ENCODE measurements around the gene PRM1.
"Not testable (repeated sequence)": the region's sequence is repeated elsewhere in the genome, so short reads cannot be mapped to it uniquely, and the experiment has no call there.

Gene PRM1

DNA sequence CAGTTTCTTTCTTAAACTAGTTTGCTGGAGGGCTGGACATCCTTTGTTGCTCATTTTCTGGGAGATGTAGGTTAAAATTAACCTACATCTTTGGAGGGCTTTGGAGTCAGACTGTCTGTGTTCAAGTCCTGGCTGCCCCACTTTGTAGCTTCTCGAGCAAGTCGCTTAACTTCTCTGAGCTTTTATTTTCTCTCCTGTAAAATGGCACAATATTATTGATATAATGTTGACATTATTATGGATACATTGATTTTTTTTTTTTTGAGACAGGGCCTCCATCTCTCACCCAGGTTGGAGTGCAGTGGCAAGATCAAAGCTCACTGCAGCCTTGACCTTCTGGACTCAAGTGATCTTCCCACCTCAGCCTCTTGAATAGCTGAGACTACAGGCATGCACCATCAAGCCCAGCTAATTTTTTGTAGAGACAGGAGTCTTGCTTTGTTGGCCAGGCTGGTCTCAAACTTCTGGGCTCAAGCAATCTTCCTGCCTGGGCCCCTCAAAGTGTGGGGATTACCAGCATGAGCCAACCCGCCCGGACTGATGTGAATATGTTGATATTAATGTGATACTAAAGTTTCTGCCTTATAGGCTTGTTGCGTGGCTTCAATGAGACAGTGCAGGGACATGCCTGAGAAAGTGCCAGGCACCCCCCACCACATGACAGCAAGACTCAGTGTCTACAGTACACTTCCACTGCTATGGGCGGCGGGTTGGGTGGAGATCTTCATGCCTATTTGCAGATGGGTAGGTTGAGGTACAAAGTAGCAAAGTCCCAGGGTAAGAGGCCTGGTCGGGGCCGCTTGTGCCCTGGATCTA, 32.6 kb upstream of the PRM1 start:
- DNase-seq, result no peak

DNA sequence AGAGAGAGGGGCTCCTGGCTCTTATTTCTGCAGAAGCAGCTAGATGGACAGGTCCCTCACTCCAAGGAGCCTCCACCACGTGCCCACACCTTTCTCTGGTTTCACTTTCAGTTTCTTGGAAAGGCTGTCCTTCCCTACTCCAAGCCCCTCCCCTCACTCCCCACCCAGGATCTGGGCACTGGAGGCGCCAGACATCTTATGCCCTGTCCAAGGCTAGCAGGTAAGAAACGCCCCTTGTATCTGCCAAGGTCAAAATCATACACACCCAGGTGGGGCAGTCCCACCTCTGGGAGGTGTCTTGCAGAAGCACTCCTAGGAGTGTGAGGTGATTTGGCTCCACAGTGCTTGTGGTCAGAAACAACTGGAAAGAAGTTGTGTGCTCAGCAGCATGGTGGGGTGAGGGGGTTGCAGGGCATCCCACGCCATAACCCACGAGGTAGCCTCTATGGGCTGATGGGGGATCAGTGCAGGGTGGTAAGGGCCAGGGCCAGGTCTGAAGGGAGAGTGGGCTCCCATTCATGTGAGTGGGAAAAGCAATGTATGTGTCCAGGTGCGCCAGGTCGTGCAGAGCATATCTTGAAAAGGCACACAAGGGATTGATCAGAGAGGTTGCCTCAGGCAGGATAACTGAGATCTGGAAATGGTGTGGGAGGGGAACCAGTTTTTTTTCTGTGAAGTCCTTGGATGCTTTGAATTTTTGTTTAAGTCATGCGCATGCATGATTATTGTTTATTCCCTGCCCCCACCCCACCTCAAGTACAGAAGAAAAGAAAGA, 31.8 kb upstream of the PRM1 start:
- no peak for DNase-seq

DNA sequence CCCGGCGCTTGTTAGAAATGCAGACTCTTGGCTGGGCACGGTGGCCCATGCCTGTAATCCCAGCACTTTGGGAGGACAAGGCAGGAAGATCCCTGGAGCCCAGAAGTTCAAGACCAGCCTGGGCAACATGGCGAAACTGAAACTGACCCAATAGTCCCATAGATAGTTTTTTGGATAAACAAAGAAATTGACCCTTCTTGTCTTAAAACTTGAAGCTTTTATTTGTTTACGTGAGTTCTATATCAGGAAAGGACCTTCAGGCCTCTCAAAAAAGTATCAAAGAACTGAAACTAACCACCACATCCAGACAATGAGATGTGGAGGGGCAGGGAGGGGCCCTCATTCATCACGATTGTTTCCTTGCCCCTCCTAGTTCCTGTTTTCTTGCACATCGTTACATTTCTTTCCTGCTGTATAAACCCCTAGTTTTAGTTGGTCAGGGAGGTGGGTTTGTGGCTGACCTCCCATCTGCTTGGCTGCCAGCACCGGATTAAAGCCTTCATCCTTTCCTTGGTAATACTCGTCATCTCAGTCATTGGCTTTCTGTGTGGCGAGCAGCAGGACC, 29.9 kb upstream of the PRM1 start:
- no peak for DNase-seq

DNA sequence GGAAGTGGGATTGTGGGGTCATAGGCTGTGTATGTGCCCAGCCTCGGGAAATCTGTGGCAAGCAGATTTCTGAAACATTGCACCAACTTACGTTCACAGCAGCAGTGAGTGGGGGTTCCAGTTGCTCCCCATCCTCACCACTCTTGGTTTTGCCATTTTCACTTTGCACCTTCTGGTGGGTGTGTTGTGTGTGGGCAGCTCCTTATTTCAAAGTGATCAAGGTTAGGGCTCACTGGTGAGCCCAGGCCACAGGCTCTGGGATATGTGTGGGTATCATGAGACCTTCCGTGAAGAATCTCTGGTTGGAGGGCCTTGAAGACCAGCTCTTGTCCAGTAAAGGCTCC, 29.5 kb upstream of the PRM1 start:
- DNase-seq, result no peak

DNA sequence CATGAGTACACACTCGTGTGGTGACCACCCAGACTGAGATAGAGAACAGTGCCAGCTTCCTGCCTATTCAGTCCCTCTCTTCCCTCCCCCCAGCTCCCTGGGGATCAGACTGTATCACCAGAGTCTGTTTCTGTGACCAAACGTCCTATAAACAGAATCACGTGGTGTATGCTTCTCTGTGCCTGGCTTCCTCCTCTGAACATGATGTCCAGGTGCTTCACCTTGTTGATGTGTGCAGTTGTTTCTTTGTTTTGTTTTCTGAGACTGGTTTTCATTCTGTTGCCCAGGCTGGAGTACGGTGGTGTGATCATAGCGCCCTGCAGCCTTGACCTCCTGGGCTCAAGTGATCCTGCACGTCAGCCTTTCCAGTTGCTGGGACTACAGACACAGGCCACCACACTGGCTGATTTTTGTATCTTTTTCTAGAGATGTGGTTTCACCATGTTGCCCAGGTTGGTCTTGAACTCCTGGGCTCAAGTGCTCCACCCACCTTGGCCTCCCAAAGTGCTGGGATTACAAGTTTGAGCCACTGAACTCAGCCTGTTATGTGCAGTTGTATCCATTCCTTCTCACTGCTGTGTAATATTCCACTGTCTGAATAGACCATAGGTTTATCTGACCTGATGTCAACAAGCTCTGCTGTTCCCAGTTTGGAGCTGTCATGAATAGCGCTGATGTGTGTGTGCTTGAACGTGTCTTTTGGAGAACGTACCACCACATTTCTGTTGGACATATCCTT, 28.9 kb upstream of the PRM1 start:
- no peak for DNase-seq

DNA sequence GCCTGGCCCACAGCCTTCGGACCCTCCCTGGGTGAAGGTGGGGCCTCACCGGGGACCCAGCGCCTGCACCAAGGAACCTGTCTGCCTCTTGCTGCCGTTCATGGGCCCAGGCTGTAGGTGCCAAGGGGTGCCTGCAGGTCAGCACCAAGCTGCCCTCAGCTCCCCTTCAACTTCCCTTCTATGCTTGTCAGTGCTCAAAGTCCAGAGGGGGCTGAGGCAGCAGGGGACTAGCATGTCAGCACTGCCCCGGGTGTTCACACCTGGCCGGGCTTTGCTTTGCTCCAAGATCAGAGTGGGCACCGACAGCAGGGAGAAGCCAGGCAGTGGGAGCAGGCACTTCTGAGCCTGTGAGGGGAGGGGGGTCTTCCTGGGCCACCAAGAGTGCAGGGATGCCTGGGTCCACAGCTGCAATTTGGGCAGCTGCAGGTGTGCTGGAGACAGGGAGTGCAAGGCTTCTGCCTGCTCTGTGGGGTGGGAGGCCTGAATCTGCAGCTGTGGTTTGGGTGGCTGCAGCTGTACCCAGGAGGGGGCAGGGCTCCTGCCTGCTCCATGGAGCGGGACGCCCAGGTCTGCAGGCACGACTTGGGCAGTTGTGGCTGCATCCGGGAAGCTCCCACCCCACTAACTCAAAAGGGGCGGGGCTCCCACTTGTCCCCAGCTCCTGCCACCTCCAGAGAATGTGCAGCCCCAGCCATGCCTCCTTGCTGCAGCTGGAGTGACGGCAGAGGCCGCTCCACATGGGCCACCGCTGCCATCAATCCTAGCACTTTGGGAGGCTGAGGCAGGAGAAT, 27.6 kb upstream of the PRM1 start:
- no peak for DNase-seq

DNA sequence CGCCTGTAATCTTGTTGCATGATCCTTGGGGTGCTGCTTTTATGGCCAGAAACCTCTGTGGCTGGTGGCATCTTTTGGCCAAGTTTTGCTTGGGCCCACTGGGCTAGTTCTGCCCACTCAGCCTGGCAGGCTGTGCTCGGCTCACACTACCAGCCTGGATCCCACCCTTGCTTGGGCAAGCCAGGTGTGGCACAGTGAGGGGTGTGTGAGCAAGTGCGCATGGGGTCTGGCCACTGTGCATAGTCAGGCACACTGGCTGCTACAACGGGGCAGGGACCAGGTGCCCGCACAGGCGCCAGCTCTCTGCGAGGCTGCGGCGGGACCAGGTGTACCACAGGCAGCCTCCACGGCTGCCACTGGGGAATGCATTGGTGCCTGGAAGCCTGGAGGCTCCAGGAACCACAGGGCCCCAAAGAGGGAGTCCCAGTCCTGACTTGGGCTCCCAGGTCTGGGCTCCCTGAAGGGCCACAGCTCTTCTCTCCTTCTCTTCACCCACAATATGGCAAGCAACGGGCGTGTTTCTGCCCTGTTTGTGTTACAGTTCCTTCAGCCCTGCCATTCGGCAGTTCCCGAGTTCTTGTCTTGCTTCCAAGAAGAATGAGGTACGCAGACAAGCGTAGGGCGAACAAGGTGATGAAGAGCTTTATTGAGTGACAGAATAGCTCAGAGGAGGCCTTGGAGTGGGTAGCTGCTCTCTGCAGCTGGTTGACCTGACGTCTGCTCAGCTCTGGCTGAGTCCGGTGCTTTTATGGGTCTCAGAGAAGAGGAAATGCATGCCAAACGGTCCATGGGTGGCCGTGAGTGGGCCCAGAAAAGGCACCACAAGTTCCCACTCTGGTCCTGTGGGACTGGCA, 26.7 kb upstream of the PRM1 start:
- no peak for DNase-seq

DNA sequence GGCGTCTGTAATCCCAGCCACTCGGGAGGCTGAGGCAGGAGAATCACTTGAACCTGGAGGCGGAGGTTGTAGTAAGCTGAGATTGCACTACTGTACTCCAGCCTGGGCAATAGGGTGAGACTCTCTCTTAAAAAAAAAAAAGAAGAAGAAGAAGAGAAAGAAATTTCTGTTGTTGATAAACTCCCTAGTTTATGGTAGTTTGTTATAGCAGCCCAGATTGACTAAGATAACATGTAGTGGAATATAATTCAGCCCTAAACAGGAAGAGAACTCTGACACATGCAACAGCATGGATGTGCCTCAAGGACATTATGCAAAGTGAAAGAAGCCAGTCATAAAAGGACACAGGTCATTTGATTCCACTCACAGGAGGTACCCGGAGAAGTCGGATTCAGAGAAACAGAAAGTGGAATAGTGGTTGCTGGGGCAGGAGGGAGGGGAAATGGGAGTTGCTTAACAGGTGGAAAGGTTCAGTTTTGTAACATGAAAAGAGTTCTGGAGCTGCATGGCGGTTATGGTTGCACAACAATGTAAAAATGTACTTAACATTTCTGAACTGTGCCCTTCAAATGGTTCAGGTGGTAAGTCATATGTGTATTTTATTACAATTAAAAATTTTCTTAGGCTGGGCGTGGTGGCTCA, 26.0 kb upstream of the PRM1 start:
- no peak for DNase-seq

DNA sequence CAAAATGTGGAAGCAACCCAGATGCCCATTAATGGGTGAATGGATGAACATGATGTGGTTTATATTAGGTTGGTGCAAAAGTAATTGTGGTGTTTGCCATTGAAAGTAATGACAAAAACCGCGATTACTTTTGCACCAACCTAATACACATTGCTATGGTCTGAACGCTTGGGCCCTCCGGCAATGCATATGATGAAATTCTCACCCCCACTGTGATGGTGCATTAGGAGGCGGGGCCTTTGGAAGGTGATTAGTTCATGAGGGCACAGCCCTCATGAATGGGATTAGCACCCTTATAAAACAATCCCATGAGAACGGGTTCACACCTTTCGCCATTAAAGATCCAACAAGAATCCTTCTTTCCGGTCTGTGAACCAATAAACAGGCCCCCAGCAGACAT, 25.3 kb upstream of the PRM1 start:
- DNase-seq, result no peak

DNA sequence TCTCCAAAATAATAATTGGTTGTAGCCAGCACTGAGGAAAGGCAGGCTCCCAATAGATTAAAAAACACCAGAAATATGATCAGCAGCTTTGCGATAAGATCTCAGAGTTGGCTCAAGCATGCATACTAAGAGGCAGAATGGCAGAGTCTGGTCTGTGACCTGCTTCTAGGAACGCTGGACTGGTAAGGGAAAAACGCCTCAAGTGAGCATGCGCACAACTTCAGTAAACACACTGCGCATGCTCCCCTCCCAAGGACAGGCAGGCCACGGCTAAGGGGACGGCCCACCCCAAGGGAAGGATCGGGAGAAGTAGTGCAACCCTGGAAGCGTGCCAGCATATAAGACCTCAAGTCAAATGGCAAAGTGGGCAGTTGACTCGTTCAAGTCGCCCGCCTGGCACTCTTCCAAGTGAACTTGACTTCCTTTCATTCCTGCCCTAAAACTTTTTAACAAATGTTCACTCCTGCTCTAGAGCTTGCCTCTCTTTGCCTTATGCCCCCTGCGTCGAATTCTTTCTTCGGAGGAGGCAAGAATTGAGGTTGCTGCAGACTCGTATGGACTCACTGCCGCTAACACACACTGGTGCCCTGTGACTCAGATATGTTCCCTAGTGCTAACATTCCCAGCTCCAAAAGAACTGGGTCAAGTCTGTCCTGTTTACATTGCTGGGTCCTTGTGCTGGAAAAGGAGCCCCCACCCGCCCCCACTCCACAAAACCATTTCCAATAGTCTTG, 22.4 kb upstream of the PRM1 start:
- DNase-seq, result no peak

DNA sequence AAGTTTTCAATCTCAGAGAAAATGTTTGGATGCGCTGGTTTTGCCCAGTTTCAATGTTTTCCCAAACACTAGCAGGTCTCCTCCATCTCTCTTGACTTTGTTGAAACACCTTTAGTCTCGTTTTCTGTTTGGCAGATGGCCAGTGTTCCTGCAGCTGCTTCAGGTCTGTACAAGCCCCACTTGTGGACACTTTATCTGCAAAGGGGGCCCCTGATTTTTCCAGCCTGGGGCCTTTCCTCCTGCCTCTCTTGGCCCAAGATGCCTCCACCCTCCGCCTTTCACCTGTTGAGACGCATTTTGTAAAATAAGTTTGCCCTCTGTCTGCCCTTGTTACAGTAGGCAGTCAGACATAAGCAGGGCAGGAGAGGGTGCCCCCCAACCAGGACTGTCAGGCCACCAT, 21.8 kb upstream of the PRM1 start:
- DNase-seq, result no peak

DNA sequence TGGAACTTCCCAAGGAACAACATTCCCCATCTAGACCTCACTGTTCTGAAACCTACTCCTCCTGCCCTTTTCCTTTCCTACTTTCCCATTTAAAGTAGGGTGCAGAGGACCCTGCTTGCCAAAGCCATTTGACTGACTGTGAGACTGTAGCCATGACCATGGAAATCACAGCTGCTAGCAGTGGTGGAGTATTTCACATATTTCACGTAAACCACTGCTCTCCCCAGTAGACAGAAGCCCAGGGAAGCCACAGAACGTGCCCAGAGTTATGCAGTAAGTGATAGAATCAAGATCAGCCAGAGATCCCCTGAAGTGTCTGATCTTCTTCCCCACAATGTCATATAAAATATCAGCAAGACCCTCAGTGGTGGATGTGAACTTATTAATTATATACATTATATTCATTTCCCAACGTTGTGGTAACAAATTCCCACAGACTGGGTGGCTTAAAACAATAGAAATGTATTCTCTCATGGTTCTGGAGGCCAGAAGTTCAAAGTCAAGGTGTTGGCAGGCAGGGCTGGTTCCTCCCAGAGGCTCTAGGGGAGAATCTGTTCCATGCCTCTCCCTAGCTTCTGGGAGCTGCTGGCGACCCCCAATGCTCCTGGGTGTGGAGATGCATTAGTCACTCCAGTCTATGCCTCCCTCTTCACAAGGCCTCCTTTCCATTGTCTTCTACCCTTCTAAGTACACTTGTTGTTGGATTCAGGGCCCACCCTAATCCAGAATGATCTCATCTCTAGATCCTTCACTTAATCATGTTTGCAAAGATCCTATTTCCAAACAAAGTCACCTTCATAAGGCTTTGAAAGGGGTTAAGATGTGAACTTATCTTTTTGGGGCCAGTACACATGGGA, 20.7 kb upstream of the PRM1 start:
- no peak for DNase-seq

DNA sequence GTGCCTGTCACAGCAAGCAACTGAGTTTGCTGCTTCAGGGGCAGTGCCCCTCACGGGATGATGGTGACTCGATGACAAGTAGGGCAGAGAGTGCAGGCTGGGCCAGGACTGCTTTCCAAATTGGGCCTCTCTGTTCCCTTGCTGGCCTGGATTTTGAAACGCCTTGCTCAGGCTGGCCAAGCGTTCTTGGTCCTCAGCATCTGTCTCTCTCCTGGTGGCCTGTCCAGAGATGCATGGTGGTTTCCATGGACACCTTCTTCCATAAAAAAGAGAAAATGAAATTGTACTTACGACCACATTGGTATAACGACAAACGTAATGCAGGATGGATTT, 19.4 kb upstream of the PRM1 start:
- DNase-seq, result no peak

DNA sequence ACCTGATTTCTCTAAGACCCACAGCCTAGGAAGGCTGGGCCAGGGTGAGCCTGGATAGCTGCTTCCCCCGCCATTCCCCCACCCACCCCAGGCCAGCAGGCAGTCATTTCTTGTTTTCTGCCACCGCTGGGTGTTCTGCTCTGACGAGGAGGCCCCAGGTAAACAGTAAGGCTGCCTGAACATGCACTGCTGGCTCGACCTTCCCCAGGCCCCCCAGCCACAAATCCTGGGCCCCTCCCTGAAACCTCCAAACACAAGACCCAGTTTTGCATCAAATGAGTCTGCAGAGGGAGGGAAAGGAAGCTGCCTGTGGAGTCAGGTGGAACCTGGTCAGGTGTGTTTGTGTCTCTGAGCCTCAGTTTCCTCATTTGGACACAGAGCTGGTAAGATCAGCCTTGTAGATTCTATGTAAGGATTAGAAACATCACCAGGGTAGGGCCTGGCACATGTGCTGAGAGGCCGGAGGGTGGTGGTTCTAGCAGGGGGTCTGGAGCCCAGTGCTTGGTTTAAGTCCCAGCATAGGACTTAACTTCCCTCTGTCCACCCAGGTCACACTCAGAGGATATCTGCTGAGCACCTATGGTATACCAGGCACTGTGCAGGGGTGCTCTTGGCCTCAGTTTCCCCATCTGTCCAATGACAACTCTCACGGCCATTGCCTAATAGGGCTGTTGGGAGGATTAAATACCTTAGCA, 18.9 kb upstream of the PRM1 start:
- DNase-seq, result no peak

DNA sequence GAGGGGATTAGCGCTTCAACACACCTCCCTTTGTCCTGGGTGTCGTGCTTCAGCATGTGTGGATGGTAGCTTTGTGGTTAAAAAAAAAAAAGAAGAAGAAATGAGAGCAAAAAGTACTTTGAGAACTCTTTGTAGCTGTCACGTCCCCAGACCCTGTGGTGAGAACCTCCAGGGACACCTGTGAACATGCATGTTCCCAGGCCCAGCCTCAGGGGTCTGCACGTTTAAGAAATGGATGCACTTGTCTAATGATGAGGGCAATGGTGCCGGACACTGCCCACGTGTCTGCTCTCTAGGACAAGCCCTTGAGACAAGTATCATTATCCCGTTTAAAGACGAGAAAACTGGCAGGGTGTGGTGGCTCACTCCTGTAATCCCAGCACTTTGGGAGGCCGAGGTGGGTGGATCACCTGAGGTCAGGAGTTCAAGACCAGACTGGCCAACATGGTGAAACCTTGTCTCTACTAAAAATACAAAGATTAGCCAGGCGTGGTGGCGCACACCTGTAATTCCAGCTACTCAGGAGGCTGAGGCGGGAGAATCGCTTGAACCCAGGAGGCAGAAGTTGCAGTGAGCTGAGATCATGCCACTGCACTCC, 17.9 kb upstream of the PRM1 start:
- not testable (repeated sequence) for DNase-seq

DNA sequence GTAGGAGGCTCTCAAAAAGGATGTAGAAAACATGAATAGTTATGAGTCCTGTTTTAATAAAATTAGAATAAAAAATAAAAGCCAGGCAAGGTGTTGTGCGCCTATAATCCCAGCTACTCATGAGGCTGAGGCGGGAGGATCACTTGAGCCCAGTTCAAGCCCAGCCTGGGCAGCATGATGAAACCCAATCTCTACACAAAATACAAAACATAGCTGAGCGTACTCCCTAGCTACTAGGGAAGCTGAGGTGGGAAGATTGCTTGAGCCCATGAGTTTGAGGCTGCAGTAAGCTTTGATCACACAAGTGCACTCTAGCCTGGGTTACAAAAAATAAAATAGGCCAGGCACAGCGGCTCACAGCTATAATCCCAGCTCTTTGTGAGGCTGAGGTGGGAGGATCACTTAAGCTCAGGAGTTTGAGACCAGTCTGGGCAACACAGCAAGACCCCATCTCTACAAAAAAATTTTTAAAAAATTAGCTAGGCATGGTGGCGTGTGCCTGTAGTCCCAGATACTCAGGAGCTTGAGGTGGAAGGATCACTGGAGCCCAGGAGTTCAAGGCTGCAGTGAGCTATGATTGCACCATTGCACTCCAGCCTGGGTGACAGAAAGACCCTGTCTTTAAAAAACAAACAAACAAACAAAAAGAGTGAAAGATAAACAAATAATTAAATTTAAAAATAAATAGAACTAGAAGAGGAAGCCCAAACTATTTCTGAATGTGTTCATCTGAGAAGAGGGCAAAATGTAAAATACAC, 17.2 kb upstream of the PRM1 start:
- no peak for DNase-seq

DNA sequence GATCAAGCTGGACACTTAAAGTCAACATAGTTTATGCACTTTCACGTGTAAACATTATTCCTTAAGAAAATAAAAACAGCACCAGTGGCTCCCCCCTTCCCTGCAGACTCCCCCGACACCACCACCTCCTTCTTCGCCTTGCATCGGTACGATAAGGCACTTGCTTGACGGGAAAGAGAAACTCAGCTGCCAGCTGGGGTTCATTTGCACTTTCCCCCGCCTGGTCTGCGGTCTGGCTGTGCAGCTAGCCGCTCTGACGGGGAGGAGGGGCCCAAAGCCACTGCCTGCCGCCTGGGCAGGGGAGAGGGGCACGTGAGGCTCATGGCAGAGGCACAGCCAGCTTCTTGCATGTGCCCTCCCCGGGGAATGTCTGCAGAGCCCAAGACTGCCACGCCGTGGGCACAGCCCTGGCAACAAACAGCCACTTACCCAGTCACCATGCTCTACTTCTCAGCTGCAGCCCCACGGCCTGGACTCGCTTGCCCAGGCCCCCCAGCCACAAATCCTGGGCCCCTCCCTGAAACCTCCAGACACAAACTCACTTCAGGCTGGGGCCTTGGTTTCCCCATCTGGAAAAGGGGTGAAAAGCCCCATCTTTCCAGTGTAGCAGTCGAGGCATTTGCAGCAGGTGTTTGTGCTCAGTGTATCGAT, 16.5 kb upstream of the PRM1 start:
- DNase-seq, result peak; percentile 70
